Stomach (tissue), 9 donors: ENCODE data around the gene TUT1. TPM values are rescaled to one million over a fixed set of nuclear protein-coding genes. Genes with fewer than 3 reads are reported as not detected.
"Not testable (repeated sequence)": the region's sequence is repeated elsewhere in the genome, so short reads cannot be mapped to it uniquely, and the experiment has no call there.

Source experiments
- DNase-seq, 2 donors: peaks; one replicate each; pipeline versions ENCODE4 v3.0.0 to v3.0.0-alpha.2; 2013 to 2019
- H3K27ac ChIP-seq, 5 donors: fragments of 200-600 bp in 4 of 5; sonication (generic) in 4 of 5; one replicate each; pipeline ENCODE4 v1.5.1; 2013 to 2019; ENCODE audit warnings: mild to moderate bottlenecking in 1 of 5, moderate library complexity in 1 of 5
- H3K27me3 ChIP-seq, 3 donors: fragments of 200-600 bp; sonication (generic); one replicate each; pipeline ENCODE4 v1.5.1; 2017 to 2019; ENCODE audit warnings: mixed run types in 1 of 3
- H3K36me3 ChIP-seq, 4 donors: fragments of 200-600 bp; sonication (generic); 1 replicate in 3 of 4; 2 replicates in 1 of 4; pipeline ENCODE4 v1.5.1; 2016 to 2019
- H3K4me1 ChIP-seq, 4 donors: fragments of 200-600 bp; sonication (generic); one replicate each; pipeline ENCODE4 v1.5.1; 2016 to 2019
- H3K4me3 ChIP-seq, 4 donors: fragments of 200-600 bp; sonication (generic) in 3 of 4; one replicate each; pipeline ENCODE4 v1.5.1; 2016 to 2019; ENCODE audit warnings: mild to moderate bottlenecking in 1 of 4
- H3K9me3 ChIP-seq, 4 donors: fragments of 200-600 bp; sonication (generic); one replicate each; pipeline ENCODE4 v1.5.1; 2016 to 2019
- CTCF ChIP-seq, 7 experiments: fragments of 450-650 bp in 4 of 7; fragments of 200-600 bp in 3 of 7; sonication (generic) in 3 of 7; IDR thresholded peaks; one replicate each; pipeline ENCODE4 v1.5.1; 2016 to 2019; ENCODE audit warnings: antibody characterized with exemption in 7 of 7, control low read depth in 2 of 7, mild to moderate bottlenecking in 1 of 7
- EP300 ChIP-seq: sonication (generic); formaldehyde crosslinking; IDR thresholded peaks from one replicate; pipeline ENCODE4 v1.6.1; 2017; ENCODE audit warnings: antibody characterized with exemption
- POLR2A ChIP-seq, 4 donors: fragments of 450-650 bp; IDR thresholded peaks; one replicate each; pipeline ENCODE4 v1.6.1; 2016; ENCODE audit warnings: antibody characterized with exemption in 4 of 4, control low read depth in 2 of 4, mild to moderate bottlenecking in 1 of 4, moderate library complexity in 1 of 4
- POLR2AphosphoS5 ChIP-seq, 3 donors: sonication (generic); formaldehyde crosslinking; IDR thresholded peaks; one replicate each; pipeline ENCODE4 v1.6.1; 2016; ENCODE audit warnings: antibody characterized with exemption in 3 of 3
- WGBS, 5 donors: extraction: QIAGEN DNeasy Blood & Tissue Kit in 3 of 5; methylation state at CpG; one replicate each; pipeline versions ENCODE4 v1.1.5 to v1.1.7; 2013 to 2018; 5-methylcytosine and 5-hydroxymethylcytosine counted together
- intact Hi-C: fragments of 100-400 bp; cut with DNase I; formaldehyde crosslinking; loops from one replicate; pipeline ENCODE4 v1.15.1; 2023; ENCODE audit warnings: low total_unique reads
- polyA plus RNA-seq, 3 donors: library from polyadenylated mRNA; stranded (reverse); fragments of 200-250 nt; gene quantifications; one replicate each; pipeline ENCODE4 v1.2.3, GENCODE V29; 2013
- total RNA-seq, 5 donors: library from RNA; depleted of rRNA; stranded (reverse); fragments of >200 nt; gene quantifications; one replicate each; pipeline versions ENCODE4 v1.1.0 to v1.2.3, GENCODE V29; 2014 to 2016
- donor health status: healthy with polysubstance abuse.
- donor health status: Bipolar disorder and iron deficiency.
- donor health status: healthy.

The TUT1 gene
- total and polyA plus RNA-seq, 8 donors = 6.1 to 36.2 (median 14.8) TPM

GRCh38 chr11:62622476-62623089 is 31.3 kb upstream of the TUT1 start:
- TF ChIP-seq POLR2AphosphoS5 (IDR thresholded peaks at IDR 0.05) (no peak), EP300 (no peak), CTCF (IDR thresholded peaks at IDR 0.05) (no peak), POLR2A (IDR thresholded peaks at IDR 0.05) (no peak)
- peaks cover 27 to 43% (median 31%) of the 10 kb centered on the region in 4 donors for H3K36me3 ChIP-seq
- peak overlapping the region; percentile 68 to 82 (median 76) for H3K4me3 ChIP-seq
- H3K4me1 ChIP-seq = peaks cover 17 to 23% (median 20%) of the 10 kb centered on the region in 4 donors
- no peaks in the 10 kb centered on the region for H3K9me3 ChIP-seq
- H3K27me3 ChIP-seq = no peaks in the 10 kb centered on the region
- 85 to 91% (median 88%) methylated on average over 7 of the region's 7 CpGs for WGBS, 5 donors
- intact Hi-C loops = no loop called here
- DNase-seq = no peak
- H3K27ac ChIP-seq = peak overlapping the region; percentile 71 to 94 (median 93)

GRCh38 chr11:62621567-62622470 is 30.5 kb upstream of the TUT1 start, which contains the start of gene B3GAT3:
B3GAT3 (minus strand) TSS chr11:62621986; CDS start chr11:62621947, 39 bp downstream.
- H3K4me3 ChIP-seq = peak within 1 kb of the TSS; percentile 68 to 82 (median 76)
- H3K36me3 ChIP-seq = peaks cover 20 to 43% (median 31%) of the 10 kb centered on the region in 4 donors
- peak within 1 kb of the TSS; percentile 71 to 94 (median 93) for H3K27ac ChIP-seq
- intact Hi-C loops = no loop called here
- H3K9me3 ChIP-seq = no peaks in the 10 kb centered on the region
- H3K4me1 ChIP-seq = peaks cover 17 to 23% (median 20%) of the 10 kb centered on the region in 4 donors
- TF ChIP-seq EP300 = peak; percentile 79
- no peak for TF ChIP-seq POLR2A (IDR thresholded peaks at IDR 0.05)
- TF ChIP-seq CTCF (IDR thresholded peaks at IDR 0.05) = peak in 1 of 7 experiments; percentile 46
- peak; percentile 86 to 98 (median 94) for TF ChIP-seq POLR2AphosphoS5 (IDR thresholded peaks at IDR 0.05)
- H3K27me3 ChIP-seq = no peaks in the 10 kb centered on the region
- WGBS, 5 donors = 1 to 2% (median 1%) methylated on average over 32 to 77 of the region's 77 CpGs
- DNase-seq = peak; percentile 99

GRCh38 chr11:62621027-62621566 is 29.8 kb upstream of the TUT1 start:
- Histone ChIP-seq H3K27me3 (no peaks in the 10 kb centered on the region), H3K4me3 (peak overlapping the region; percentile 68 to 82 (median 76)), H3K9me3 (no peaks in the 10 kb centered on the region), H3K36me3 (peaks cover 12 to 43% (median 31%) of the 10 kb centered on the region in 4 donors), H3K4me1 (peaks cover 17 to 23% (median 20%) of the 10 kb centered on the region in 4 donors), H3K27ac (peak overlapping the region; percentile 71 to 94 (median 93))
- WGBS, 5 donors = 20 to 23% (median 22%) methylated on average over 8 of the region's 8 CpGs
- intact Hi-C loops = no loop called here
- TF ChIP-seq POLR2AphosphoS5 (IDR thresholded peaks at IDR 0.05) (no peak), EP300 (no peak), POLR2A (IDR thresholded peaks at IDR 0.05) (no peak), CTCF (IDR thresholded peaks at IDR 0.05) (no peak)
- no peak for DNase-seq

GRCh38 chr11:62616957-62617356 is 25.6 kb upstream of the TUT1 start:
- intact Hi-C loops, H3K27ac ChIP-seq, H3K9me3 ChIP-seq, H3K4me3 ChIP-seq, DNase-seq, H3K27me3 ChIP-seq: not testable (repeated sequence)
- Histone ChIP-seq H3K36me3 (peaks cover 0 to 43% (median 30%) of the 10 kb centered on the region in 4 donors), H3K4me1 (peaks cover 20 to 36% (median 28%) of the 10 kb centered on the region in 4 donors)
- 89 to 97% (median 94%) methylated on average over 10 to 14 of the region's 14 CpGs for WGBS, 5 donors
